ENCODE results near the gene C3orf20. TPM values are rescaled to one million over a fixed set of nuclear protein-coding genes. Genes with fewer than 3 reads are reported as not detected.

The C3orf20 gene
- total and polyA plus RNA-seq, 7 donors = 0.03 to 0.16 TPM; not detected in 5

DNA sequence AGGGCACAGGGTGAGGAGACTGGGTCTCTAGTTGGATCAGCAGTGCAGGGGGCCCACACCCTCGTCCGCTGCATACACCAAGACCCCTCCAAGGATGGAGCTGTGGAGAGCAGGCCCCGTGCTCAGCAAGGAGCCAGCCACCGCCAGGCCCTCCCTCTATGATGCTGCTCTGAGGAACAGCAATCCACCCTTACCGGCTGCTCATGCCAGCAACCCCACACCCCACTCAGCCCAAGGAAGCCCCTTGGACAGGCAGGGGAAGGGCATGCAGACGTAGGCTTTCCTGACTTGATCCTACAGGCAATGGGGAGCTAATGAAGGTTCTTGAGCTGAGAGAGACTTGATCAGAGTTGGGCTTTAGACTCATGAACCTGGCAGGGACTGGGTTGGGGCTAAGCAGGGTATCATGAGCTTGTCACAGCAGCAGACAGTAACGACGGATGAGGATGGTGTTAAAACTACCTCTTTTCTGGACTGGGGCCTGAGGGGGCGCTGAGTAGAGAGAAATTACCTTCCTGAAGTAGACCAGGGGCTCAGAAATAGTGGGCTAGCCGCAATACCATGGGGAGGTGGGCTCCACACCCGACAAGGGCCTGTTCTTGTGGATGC, 93.3 kb downstream of the C3orf20 start:
- intact Hi-C loops (cut with DNase I) = no loop called here
- H3K4me3 ChIP-seq = no peak overlapping the region
- H3K27me3 ChIP-seq = no peaks in the 10 kb centered on the region
- H3K9me3 ChIP-seq = no peaks in the 10 kb centered on the region
- TF ChIP-seq, protein P1, sequence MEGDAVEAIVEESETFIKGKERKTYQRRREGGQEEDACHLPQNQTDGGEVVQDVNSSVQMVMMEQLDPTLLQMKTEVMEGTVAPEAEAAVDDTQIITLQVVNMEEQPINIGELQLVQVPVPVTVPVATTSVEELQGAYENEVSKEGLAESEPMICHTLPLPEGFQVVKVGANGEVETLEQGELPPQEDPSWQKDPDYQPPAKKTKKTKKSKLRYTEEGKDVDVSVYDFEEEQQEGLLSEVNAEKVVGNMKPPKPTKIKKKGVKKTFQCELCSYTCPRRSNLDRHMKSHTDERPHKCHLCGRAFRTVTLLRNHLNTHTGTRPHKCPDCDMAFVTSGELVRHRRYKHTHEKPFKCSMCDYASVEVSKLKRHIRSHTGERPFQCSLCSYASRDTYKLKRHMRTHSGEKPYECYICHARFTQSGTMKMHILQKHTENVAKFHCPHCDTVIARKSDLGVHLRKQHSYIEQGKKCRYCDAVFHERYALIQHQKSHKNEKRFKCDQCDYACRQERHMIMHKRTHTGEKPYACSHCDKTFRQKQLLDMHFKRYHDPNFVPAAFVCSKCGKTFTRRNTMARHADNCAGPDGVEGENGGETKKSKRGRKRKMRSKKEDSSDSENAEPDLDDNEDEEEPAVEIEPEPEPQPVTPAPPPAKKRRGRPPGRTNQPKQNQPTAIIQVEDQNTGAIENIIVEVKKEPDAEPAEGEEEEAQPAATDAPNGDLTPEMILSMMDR (IDR thresholded peaks at IDR 0.05) = no peak
- WGBS, 2 donors = 88 to 89% methylated on average over 11 of the region's 11 CpGs
- H3K36me3 ChIP-seq = no peaks in the 10 kb centered on the region
- H3K4me1 ChIP-seq = no peaks in the 10 kb centered on the region
- DNase-seq = no peak
- H3K27ac ChIP-seq = no peak overlapping the region

DNA sequence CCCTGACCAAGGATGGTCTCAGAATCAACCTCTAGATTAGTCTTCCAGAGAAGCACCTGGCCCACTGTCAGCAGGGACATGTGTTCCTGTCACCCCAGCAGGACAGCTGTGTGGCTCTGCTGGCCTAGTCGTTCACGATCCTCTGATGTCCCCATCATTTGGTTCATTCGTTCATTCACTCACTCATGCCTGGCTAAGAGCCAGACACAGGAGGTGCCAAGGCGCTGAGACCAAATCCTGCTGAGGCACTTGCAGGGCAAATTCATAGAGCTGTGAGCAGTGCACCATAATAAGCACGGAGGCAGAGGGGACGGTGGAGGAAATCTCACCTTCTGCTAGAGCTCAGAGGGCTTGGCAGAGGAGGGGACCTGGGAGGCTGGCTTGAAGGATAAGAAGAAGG, 93.9 kb downstream of the C3orf20 start:
- no peak for TF ChIP-seq POLR2A (IDR thresholded peaks at IDR 0.05)
- intact Hi-C loops (cut with DNase I) = no loop called here
- Histone ChIP-seq H3K27ac (no peak overlapping the region), H3K36me3 (no peaks in the 10 kb centered on the region), H3K9me3 (no peaks in the 10 kb centered on the region), H3K27me3 (no peaks in the 10 kb centered on the region), H3K4me1 (no peaks in the 10 kb centered on the region), H3K4me3 (no peak overlapping the region)
- no peak for DNase-seq
- WGBS, 2 donors = 82 to 85% methylated on average over 6 of the region's 6 CpGs

GRCh38 chr3:14769544-14770325, 94.8 kb downstream of the C3orf20 start:
- no peak overlapping the region for H3K4me3 ChIP-seq
- TF ChIP-seq EP300 (IDR thresholded peaks at IDR 0.05) (no peak), POLR2AphosphoS5 (IDR thresholded peaks at IDR 0.05) (no peak), POLR2A (IDR thresholded peaks at IDR 0.05) (no peak)
- TF ChIP-seq, protein P1 (IDR thresholded peaks at IDR 0.05) = no peak
- no peaks in the 10 kb centered on the region for H3K4me1 ChIP-seq
- H3K27me3 ChIP-seq = no peaks in the 10 kb centered on the region
- intact Hi-C loops (cut with DNase I) = no loop called here
- WGBS, 2 donors = 91% methylated on average over 11 of the region's 11 CpGs
- no peaks in the 10 kb centered on the region for H3K36me3 ChIP-seq
- DNase-seq = no peak
- H3K27ac ChIP-seq = no peak overlapping the region
- H3K9me3 ChIP-seq = no peaks in the 10 kb centered on the region

- TF ChIP-seq EP300 (IDR thresholded peaks at IDR 0.05) = no peak
- no peak for TF ChIP-seq POLR2AphosphoS5 (IDR thresholded peaks at IDR 0.05)
- TF ChIP-seq POLR2A (IDR thresholded peaks at IDR 0.05) = no peak
- TF ChIP-seq, protein P1 (IDR thresholded peaks at IDR 0.05) = no peak
- no peak overlapping the region for H3K4me3 ChIP-seq
- intact Hi-C loops (cut with DNase I) = no loop called here
- 89 to 93% methylated on average over 7 of the region's 7 CpGs for WGBS, 2 donors
- no peaks in the 10 kb centered on the region for H3K27me3 ChIP-seq
- DNase-seq = no peak
- H3K36me3 ChIP-seq = no peaks in the 10 kb centered on the region
- no peak overlapping the region for H3K27ac ChIP-seq
- H3K4me1 ChIP-seq = no peaks in the 10 kb centered on the region
- H3K9me3 ChIP-seq = no peaks in the 10 kb centered on the region
Observed at GRCh38 chr3:14770591-14770990, 95.7 kb downstream of the C3orf20 start.

- DNase-seq = no peak
- TF ChIP-seq, protein P1 (IDR thresholded peaks at IDR 0.05) = no peak
- TF ChIP-seq POLR2A (IDR thresholded peaks at IDR 0.05) (no peak), EP300 (IDR thresholded peaks at IDR 0.05) (no peak), POLR2AphosphoS5 (IDR thresholded peaks at IDR 0.05) (no peak)
- no peaks in the 10 kb centered on the region for H3K4me1 ChIP-seq
- H3K9me3 ChIP-seq = no peaks in the 10 kb centered on the region
- H3K27ac ChIP-seq = no peak overlapping the region
- H3K36me3 ChIP-seq = no peaks in the 10 kb centered on the region
- WGBS, 2 donors = 82 to 87% methylated on average over 18 of the region's 18 CpGs
- H3K4me3 ChIP-seq = no peak overlapping the region
- no peaks in the 10 kb centered on the region for H3K27me3 ChIP-seq
- intact Hi-C loops (cut with DNase I) = no loop called here
Observed at GRCh38 chr3:14771593-14772497, 96.9 kb downstream of the C3orf20 start.

Measured in sigmoid colon (tissue), 7 donors.